GM10248 (cell line): Measurements from ENCODE around the gene ABCC4.

Experiments used
- CTCF ChIA-PET: fragments of 300-600 bp; sonication (Branson Sonifier 250); formaldehyde crosslinking; extraction: SDS; loops from one replicate; lab custom pipeline; 2021; ENCODE audit warnings: antibody characterized with exemption; lab: Yijun Ruan, JAX
- POLR2A ChIA-PET: fragments of 350-650 bp; sonication (Branson Sonifier 250); formaldehyde crosslinking; extraction: SDS; loops from one replicate; lab custom pipeline; 2020; ENCODE audit warnings: antibody characterized with exemption; lab: Yijun Ruan, JAX
- DNase-seq: peaks from one replicate; pipeline ENCODE4 v3.0.0; 2012; ENCODE audit errors: extremely low spot score
- CTCF ChIP-seq: IDR thresholded peaks from 2 replicates; pipeline ENCODE4 v1.5.1; 2012; ENCODE audit warnings: mild to moderate bottlenecking, low read depth; ENCODE audit errors: extremely low read depth, missing control alignments, control extremely low read depth

ABCC4 gene

DNA sequence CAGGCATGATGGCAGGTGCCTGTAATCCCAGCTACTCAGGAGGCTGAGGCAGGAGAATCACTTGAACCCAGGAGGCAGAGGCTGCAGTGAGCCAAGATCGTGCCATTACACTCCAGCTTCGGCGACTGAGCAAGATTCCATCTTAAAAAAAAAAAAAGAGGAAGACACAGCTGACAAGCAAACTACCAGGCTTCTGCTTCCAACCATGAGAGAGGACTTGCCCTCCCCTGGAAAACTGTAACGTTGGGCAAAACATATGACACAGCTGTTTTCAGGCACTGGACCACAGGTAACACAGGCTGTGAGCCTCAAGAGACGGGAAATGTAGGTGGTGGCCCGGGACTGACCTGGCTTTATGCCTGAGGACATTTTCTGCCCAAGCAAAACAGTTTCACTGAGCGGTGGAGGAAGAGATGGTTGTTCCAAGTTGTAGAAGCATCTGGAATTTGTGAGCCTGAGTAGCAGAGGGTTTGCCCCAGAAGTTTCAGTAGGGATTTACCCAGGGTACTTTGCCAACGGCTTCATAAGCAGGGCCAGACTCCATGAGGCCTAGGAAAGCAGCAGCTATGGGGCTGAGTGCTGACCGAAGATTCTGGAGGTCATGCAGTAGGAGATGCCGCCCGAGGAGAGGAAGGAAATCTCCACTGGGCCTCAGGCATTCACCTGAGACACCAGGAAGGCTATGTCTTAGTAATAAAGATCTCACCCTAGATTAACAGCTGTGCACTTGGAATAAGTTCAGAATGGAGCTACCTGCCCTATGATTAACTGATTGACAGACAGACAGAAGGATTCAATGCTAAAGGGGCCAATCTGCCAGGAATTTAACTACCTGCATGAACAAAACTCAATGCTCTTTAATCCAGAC lies 88.0 kb downstream of the ABCC4 start:
- DNase-seq, result no peak
- ChIA-PET CTCF (interaction anchor here (1.3 to 2.8 kb wide), 3 partner anchors 13 to 24 kb away, joined by 3 to 9 read pairs (median 9); no protein-coding TSS in a partner anchor), POLR2A (no interaction called here)
- no peak for TF ChIP-seq CTCF

- CTCF ChIA-PET, result interaction anchor here (0.8 to 3.3 kb wide), 10 partner anchors 8 to 271 kb away, joined by 3 to 21 read pairs (median 6); no protein-coding TSS in a partner anchor
- POLR2A ChIA-PET, result no interaction called here
- no peak for DNase-seq
- no peak for TF ChIP-seq CTCF
Observed at GRCh38 chr13:95209109-95209508, 92.1 kb downstream of the ABCC4 start.

DNA sequence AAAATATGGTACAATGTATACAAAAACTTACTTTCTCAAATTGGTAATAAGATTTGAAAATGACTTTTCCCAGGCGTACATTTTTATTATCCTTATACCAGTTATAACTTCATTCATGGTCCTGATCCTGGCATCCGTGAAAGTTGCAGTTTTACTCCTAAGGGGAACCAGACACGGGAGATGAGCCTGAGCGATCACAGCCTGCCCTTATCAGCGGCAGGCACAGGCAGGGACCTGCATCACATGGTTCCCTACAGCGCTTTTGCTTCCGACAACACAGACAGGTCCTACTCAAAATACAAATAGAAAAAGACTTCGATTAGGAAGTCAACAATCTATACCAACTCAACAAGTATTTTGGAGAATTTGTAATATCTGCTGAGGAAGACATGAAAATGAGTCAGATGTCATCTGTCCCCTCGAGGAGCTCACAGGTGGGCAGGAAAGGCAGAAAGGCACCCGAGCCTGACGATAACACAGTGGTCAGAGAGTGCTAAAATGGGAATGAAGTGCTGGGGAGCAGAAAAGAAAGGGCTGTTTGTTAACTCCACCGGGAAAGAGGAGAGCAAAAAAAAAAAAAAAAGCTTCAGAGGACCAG lies 93.4 kb downstream of the ABCC4 start:
- ChIA-PET CTCF (interaction anchor here (0.8 to 3.3 kb wide), 10 partner anchors 14 to 199 kb away, joined by 3 to 21 read pairs (median 6); no protein-coding TSS in a partner anchor), POLR2A (interaction anchor here (0.7 kb wide), 1 partner anchor 37 kb away, joined by 4 read pairs; no protein-coding TSS in a partner anchor)
- peak; percentile 28 for DNase-seq
- TF ChIP-seq CTCF, result no peak

- CTCF ChIA-PET, result interaction anchor here (0.8 to 3.4 kb wide), 3 partner anchors 9 to 17 kb away, joined by 3 to 17 read pairs (median 15); no protein-coding TSS in a partner anchor
- no peak for TF ChIP-seq CTCF
- DNase-seq, result no peak
- POLR2A ChIA-PET, result no interaction called here
Observed at GRCh38 chr13:95206116-95206515, 95.1 kb downstream of the ABCC4 start.

DNA sequence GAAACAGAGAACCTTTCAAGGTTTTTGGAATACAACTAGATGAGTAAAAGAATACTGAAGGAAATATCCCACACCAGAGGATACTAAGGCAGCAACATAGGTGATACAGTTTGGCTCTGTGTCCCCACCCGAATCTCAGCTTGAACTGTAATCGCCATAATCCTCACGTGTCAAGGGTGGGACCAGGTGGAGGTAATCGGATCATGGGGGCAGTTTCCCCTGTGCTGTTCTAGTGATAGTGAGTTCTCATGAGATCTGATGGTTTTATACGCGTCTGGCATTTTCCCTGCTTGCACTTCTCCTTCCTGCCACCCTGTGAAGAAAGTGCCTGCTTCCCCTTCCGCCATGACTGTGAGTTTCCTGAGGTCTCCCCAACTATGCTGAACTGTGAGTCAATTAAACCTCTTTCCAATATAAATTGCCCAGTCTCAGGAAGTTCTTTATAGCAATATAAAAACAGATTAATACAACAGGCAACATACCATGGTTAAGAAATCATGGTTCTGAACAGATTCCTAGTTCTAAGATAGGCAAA lies 97.0 kb downstream of the ABCC4 start:
- CTCF ChIA-PET, result interaction anchor here (1.2 to 3.6 kb wide), 7 partner anchors 12 to 201 kb away, joined by 3 to 18 read pairs (median 14); no protein-coding TSS in a partner anchor
- POLR2A ChIA-PET, result no interaction called here
- no peak for TF ChIP-seq CTCF
- no peak for DNase-seq
